H4 (cell line): ENCODE measurements around the gene CPN1. TPM values are rescaled to one million over a fixed set of nuclear protein-coding genes. Genes with fewer than 3 reads are reported as not detected.
A peak's percentile ranks its signal among the peaks of the same experiment; 100 is the strongest.
"Not testable (repeated sequence)": the region's sequence is repeated elsewhere in the genome, so short reads cannot be mapped to it uniquely, and the experiment has no call there.

Experiments used
- DNase-seq: peaks from one replicate; pipeline ENCODE4 v3.0.0-alpha.2; 2015; ENCODE audit warnings: low spot score
- total RNA-seq: library from RNA; depleted of rRNA; stranded (reverse); fragments of >200 nt; shearing (Covaris generic); gene quantifications from 2 replicates; pipeline ENCODE4 v1.2.3, GENCODE V29; 2014; rRNA removed

The CPN1 gene
- not detected in 2 replicates for total RNA-seq

DNA sequence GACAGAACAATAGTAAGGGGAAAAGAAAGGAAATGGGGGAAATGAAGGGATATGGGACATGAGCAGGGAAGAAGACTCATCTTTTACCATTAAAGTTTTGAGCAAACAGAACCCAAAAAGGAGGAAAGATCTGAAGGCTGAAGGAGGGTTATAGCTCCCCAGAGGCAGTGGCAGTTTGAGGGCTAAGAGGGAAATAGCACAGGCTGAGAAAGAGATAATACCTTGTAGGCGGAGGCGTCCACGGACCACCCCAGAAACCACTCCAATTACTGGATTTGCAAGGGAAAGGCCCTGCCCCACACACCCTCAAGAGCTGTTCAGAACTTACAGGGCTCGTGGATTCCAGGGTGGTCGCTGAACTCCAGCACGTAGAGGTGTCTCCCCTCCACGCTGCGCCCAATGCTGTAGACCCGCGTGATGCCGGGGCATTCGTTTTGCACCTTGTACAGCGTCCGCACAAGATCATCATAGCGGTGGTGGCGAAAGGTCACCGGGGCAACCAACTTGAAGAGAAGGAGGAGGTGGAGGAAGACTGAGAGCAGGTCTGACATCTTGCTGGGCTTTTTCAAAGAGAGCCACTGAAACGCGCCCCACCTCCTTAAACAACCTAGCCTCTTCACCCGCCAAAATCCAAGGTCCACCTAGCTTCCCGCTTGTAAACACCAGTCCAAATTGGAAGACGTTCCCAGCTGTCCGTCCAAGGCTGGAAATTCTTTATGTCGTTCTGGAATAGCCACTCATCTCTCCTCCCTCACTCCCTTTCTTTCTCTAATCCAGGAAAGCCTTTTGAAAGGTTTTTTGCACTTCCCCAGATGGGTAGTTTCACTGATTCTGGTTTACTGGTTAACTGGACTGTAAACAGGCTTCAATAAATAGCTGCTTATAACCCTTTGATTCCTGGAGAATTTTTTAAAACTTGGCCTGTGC is at the start of gene CPN1:
CPN1 (minus strand) TSS at position 795 of the 927 bp plus-strand sequence; CDS start at position 551, 244 bp downstream.
- no peak for DNase-seq

DNA sequence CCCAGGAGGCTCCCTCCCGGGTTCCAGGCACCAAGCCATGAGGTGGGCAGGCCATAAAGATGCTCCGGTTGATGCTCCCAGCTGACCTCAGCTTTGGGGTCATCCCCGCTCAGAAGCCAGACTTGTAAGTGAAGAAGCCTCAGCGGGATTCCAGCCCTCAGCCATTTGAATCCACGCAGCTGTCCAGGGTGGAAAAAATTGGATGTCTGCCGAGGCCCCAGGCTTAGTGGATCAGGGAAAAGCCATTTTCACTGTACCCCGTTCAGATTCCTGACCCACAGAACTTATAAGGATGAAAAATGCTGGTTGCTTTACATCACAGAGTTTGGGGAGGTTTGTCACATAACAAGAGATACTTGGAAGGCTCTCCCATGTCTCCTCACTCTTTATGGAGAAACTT is 49.2 kb upstream of the CPN1 start:
- no peak for DNase-seq

DNA sequence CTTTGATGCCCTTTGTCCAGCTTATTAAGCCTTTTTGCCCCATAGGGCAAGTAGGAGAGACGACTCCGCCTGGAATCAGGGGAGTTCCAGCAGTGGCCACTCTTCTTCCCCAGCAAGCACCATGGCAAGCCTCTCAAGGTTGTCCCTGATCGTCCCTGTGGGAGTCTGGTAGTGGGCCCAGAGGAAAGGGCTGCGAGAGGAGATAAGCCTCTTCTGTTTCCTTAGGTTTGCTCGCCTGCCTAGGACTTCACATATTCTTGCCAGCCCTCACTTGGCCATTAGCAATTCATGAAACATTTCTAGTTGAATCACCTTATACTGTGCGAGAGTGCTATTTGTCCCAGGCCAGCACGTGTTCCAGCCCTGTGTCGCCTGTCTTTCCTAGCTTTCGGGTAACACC is 47.8 kb upstream of the CPN1 start:
- no peak for DNase-seq

DNA sequence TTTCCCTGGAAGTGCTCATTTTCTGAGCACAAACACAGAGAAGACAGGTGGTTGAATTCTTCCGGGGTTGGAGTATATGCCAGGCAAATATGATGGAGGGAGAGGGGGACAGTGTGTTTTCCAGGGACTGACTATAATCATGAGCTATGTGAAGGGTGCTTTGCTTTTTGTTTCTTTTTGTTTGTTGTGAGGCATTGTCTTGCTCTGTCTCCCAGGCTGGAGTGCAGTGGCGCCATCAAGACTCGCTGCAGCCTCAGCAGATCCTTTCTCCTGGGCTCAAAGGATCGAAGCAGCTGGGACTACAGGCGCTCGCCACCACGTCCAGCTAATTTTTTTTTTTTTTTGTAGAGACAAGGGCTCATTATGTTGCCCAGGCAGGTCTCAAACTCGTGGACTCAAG is 47.3 kb upstream of the CPN1 start:
- no peak for DNase-seq

DNA sequence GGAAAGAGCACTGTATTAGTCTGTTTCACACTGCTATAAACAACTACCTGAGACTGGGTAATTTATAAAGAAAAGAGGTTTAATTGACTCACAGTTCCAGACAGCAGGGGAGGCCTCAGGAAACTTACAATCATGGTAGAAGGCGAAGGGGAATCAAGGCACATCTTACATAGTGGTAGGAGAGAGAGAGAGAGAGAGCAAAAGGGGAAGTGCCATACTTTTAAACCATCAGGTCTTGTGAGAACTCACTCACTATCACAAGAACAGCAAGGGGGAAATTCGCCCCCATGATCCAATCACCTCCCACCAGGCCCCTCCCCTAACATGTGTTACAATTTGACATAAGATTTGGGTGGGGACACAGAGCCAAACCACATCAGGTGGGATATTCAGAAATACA is 43.7 kb upstream of the CPN1 start:
- DNase-seq: not testable (repeated sequence)

DNA sequence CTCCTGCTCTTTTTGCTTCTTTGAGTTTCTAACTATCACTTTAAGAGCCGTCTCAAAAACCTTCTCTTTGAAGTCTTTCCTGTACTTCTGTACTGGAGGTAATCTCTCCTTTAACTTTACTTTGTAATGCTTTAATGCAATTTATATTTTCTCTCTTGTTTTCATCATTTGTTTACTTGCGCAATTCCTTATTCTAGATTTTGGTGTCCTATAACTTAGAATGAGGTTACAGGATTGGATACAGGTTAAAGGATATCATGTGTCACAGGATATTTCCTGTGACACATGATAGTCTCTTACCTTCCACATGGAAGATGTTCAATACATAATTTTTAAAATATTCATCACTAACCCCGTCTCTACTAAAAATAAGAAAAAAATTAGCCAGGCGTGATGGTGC is 42.4 kb upstream of the CPN1 start:
- no peak for DNase-seq

DNA sequence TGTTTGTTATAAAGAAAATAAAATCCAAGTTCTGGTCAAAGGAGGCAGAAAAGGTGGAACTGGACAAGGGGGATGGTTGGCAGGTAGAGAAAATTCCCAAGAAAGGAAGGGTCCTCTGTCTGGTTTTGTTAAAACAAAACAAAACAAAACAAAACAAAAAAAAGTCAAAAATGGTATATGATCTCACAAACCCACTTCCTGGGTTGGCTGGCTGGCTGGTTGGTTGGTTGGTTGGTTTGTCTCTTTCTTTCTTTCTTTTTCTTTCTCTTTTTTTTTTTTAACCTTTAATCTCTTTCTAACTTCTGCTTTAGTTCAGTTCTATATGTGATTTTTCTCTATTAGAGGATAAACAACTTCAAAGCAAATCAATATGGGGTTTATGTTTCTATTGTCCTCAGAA is 41.1 kb upstream of the CPN1 start:
- DNase-seq: no peak

DNA sequence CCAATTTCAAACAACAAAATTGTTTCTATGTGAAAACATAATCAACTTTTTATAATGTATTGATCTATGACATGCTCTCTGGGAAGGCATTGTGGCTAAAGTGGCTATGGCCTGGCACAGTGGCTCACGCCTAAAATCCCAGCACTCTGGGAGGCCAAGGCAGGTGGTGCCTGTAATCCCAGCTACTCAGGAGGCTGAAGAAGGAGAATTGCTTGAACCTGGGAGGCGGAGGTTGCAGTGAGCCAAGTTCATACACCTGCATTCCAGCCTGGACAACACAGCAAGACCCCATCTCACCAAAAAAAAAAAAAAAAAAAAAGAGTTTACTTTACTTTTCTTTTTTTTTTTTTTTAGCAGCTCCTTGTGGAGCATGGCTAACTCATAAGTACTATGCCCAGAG is 38.9 kb upstream of the CPN1 start:
- no peak for DNase-seq

DNA sequence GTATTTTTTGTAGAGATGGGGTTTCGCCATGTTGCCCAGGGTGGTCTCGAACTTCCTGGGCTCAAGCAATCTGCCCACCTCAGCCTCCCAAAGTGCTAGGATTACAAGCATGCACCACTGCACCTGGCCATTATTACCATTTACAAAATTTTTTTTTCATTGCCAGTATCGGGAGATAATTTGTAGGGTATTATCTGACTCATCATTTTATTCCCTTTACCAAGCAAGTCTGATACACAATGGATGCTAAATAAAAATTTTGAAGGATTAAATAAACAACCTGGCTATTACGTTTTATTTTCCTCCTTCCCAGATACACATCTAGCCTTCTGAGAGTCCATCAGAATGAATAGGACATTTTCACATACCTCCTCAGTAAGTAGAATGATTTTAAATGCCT is 38.1 kb upstream of the CPN1 start:
- DNase-seq: no peak

DNA sequence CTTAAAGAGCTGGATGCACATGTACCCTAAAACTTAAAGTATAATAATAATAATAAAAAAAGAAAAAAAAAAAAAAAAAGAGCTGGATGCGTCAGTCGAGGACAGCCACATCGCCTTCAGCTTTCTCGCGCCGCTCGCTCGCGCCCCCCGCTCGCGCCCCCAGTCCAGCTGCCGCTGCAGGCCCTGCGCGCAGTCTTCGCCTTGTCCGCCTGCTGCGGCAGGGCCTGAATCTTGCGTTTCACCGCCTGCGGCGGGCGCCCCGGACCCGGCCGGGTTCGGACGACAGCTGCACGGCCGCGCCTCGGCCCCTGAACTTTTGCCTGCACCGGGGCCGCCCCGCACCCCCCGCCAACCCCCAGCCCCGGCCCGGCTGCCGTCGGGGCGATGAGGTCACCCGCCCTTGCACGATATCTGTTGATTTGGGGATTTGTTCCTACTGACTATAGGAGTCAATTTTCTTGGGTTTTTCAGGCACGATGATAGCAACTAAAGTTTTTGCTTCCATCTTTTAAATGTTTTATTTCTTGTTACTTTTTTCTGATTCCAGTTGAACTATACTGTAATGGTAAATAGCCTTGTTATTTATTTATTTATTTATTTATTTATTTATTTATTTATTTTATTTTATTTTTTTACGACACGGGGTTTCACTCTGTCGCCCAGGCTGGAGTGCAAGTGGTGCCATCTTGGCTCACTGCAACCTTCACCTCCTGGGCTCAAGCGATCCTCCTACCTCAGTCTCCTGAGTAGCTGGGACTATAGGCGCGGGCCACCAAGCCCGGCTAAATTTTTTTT is 33.5 kb upstream of the CPN1 start:
- DNase-seq: no peak

DNA sequence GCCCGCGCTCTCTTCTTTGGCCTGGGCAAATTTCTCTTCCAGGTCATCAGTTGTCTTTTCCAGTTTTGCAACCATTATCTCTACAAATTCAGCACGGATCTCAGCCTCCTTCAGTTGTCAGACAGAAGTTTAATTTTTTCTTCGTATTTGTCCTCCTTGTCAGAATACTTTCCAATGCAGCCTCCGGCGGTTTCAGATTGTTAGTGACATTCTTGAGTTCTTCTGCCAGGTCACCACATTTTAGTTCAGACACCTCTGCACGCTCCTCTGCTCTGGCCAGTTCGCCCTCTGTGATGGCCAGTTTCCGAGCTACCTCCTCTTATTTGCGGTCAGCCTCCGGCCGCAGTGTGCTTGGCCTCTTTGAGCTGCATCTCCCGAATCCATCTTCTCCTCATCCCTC is 32.8 kb upstream of the CPN1 start:
- no peak for DNase-seq

DNA sequence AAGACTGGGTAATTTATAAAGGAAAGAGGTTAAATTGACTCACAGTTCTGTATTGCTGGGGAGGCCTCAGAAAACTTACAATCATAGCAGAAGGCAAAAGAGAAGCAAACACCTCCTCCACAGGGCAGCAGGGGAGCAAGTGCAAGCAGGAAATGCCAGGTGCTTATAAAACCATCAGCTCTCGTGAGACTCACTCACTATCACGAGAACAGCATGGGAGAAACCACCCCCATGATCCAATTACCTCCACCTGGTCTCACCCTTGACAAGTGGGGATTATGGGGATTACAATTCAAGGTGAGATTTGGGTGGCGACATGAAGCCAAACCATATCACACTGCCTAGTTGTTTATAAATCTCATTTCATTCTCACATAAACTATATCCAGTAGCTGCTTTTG is 28.0 kb upstream of the CPN1 start:
- DNase-seq: no peak

DNA sequence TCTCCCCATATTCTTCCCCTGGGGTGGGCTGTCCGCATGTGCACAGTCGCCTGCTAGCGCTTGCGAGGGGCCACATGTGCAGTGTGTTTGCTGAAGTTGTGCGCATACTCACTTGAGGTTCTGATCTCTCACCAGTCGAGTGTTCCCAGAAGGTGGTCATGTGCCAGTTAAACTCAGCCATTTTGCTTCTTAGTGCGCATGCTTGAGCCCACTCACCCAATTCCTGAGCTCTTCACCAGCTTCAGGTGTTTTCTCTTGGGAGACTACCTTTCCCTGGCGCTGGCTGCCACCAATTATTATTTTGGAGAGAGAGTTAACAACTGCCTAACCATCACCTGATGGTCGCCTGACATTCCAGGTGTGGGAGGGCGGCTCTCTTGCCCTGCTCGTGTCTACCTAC is 25.2 kb upstream of the CPN1 start:
- no peak for DNase-seq

DNA sequence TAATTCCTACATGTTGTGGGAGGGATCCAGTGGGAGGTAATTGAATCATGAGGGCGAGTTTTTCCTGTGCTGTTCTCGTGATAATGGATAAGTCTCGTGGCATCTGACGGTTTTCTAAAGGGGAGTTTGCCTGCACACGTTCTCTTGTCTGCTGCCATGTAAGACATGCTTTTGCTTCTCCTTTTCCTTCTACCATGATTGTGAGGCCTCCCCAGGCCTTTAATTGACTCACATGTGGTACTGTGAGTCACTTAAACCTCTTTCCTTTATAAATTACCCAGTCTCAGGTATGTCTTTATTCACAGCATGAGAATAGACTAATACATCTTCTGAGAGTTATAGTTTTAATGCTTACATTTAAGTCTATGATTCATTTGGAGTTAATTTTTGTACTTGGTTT is 22.6 kb upstream of the CPN1 start:
- DNase-seq: no peak

DNA sequence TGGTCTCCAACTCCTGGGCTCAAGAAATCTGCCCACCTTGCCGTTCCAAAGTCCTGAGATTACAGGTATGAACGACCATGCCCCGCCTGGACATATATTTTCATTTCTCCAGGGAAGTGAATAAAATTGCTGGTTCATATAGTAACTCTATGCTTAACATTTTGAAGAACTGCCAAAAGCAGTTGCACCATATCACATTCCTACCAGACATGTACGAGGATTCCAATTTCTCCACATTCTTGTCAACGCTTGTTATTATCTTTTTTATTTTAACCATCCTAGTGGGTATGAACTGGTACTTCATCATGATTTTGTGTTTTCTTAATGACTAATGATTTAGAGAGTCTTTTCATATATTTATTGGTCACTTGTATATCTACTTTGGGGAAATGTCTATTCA is 21.9 kb upstream of the CPN1 start:
- no peak for DNase-seq

DNA sequence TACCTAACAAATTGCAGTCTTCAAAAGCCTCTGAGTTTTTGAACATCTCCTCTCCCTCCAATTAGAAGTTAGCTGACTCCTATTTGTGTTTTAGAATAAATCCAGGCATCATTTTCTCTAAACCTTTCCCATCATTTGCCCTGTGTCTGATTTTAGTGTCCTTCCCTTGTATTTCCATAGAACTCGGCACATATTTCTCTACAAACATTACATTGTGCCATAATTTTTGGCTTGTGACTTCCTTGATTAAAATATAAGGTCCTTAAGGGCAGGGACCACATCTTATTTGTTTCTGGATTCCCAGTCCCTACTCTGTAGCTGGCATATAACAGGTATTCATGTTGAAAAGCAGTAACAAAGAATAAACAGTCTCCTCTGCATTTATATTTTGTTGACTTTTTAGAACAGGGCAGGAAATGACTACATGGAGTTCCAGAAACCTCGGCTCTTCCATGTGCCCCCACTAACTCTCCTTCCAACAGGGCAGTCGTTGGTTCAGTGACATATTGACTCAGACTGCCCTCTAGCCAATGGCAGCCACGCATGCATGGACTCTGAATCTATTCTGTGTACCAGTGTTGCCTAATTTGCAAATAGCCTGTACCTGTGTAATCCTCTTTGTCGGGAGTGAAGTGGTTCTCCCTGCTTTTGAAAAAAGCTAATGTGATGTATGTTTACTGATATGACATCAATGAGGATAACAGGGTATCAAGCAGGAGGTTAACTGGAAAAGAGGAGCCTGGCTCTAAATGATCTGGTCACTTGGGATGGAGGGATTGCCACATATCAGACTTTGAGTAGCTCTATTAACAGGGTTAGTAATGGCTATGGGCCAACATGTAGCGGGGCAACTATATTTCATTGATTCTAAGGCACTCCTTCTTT is 19.8 kb upstream of the CPN1 start:
- no peak for DNase-seq

DNA sequence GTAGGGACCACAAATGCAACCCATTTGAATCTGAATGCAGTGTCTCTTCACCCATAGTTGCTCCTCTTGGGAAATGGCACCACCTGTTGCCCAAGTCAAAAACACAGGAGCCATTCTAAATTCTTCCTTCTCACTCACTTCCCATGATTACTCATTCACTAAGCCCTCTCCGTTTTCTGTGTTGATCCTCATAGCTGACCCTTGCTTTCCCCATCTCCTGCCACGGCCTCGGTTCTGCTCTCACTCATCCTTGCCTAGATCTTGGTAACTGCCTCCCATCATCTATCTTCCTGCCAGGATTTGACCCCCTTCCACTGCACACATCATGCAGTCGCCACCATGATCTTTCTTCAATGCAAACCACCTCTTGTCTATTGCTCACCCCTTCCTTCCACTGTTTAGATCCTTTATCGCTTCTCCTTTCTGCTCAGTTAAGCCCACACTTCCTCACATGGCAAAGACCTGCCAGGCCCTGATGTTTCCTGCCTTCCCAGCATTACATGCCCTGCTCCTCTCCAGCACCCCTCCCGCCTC is 19.0 kb upstream of the CPN1 start:
- peak; percentile 33 for DNase-seq

DNA sequence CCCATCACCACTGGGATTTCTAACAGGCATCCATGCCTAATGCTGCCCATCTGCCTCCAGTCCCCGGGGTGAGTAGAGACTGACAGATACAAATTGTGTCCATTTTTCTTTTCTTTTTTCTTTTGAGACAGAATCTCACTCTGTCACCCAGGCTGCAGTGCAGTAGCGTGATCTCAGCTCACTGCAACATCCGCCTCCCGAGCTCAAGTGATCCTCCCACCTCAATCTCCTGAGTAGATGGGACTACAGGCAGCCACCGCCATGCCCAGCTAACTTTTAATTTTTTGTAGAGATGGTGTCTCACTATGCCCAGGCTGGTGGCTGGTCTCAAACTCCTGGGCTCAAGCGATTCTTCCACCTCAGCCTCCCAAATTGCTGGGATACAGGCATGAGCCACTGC is 7.6 kb upstream of the CPN1 start:
- DNase-seq: no peak

DNA sequence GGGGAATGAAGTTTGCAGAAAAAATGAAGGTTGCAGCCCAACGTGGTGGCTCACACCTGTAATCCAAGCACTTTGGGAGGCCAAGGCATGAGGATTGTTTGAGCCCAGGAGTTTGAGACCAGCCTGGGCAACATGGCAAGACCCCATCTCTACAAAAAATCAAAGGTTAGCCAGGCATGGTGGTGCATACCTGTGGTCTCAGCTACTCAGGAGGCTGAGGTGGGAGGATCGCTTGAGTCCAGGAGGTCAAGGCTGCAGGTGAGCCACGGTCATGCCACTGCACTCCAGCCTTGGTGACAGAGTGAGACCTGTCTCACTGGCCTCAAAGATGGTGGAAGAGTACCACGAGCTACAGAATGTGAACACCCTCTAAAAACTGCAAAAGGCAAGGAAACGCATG is 5.0 kb upstream of the CPN1 start:
- DNase-seq: not testable (repeated sequence)

DNA sequence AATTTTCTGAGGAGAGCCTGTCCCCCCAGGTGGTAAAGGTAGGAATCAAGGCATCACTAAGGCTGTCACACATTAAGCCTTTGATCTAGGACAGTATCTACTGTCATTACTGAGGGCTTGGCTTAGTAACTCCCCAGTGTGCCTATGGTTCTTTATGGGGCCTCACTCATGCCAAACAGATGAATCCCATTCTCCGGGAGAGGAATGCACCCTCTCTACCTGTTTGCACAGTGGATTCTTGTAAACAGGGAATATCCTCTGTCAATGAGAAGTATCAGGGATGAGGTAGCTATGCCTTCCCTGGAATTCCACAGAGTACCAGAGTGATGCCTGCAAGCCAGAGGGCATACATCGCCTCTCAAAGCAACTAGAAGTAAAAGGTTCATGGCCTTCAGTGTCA is 3.9 kb upstream of the CPN1 start:
- no peak for DNase-seq

DNA sequence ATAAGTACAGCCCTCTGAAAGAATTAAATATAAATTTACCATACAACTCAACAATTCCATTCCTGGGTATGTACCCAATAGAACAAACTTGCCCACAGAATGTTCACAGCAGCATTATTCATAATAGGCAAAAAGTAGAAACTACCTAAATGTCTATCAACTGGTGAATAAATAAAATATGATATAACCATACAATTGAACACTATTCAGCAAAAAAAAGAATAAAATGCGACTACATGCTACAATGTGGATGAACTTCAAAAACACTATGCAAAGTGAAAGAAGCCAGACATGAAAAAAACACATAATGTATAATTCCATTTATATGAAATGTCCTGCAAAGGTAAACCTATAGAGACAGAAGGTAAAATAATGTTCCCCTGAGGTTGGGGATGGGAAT is 2.0 kb upstream of the CPN1 start:
- no peak for DNase-seq

DNA sequence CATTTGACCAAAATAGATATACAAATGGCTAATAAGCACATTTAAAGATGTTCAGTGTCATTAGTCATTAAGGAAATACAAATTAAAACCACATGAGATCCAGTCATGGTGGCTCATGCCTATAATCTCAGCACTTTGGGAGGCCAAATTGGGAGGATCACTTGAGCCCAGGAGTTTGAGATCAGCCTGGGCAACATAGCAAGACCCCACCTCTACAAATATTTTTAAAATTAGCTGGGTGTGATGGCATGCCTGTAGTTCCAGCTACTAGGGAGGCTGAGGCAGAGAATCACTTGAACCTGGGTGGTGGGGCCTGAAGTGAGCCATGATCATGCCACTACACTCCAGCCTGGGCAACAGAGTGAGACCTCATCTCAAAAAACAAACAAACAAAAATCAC is 607 bp upstream of the CPN1 start:
- not testable (repeated sequence) for DNase-seq
